SJCRH30 (cell line): ENCODE data around the gene SRSF8. TPM values are rescaled to one million over a fixed set of nuclear protein-coding genes. Genes with fewer than 3 reads are reported as not detected.

Source experiments
- DNase-seq, 2 experiments: peaks; one replicate each; pipeline ENCODE4 v3.0.0-alpha.2; 2015 to 2020
- H3K27ac ChIP-seq: fragments of 250-450 bp; sonication (Bioruptor Pico); 2 replicates; pipeline ENCODE4 v1.5.1; 2020; ENCODE audit warnings: mild to moderate bottlenecking, moderate library complexity
- H3K27me3 ChIP-seq: fragments of 250-450 bp; sonication (Bioruptor Pico); 2 replicates; pipeline ENCODE4 v1.5.1; 2020; ENCODE audit warnings: mild to moderate bottlenecking, moderate library complexity
- H3K36me3 ChIP-seq: fragments of 250-450 bp; sonication (Bioruptor Pico); 2 replicates; pipeline ENCODE4 v1.5.1; 2020; ENCODE audit warnings: mild to moderate bottlenecking, moderate library complexity
- H3K4me1 ChIP-seq: fragments of 250-450 bp; sonication (Bioruptor Pico); 2 replicates; pipeline ENCODE4 v1.5.1; 2020; ENCODE audit warnings: mild to moderate bottlenecking, moderate library complexity
- H3K4me3 ChIP-seq: fragments of 250-450 bp; sonication (Bioruptor Pico); 2 replicates; pipeline ENCODE4 v1.5.1; 2020; ENCODE audit warnings: mild to moderate bottlenecking, moderate library complexity
- H3K9me3 ChIP-seq: fragments of 250-450 bp; sonication (Bioruptor Pico); replicated peaks from 2 replicates; pipeline ENCODE4 v1.5.1; 2020; ENCODE audit warnings: mild to moderate bottlenecking, moderate library complexity
- total RNA-seq: library from RNA; depleted of rRNA; stranded (reverse); fragments of >200 nt; shearing (Covaris generic); gene quantifications from 2 replicates; pipeline ENCODE4 v1.2.3, GENCODE V29; 2014

The SRSF8 gene
- total RNA-seq, 1 experiment from 2014 or later: 10.9 TPM

GRCh38 chr11:95055283-95055897 is 11.3 kb upstream of the SRSF8 start:
- H3K27me3 ChIP-seq: no peaks in the 10 kb centered on the region
- H3K27ac ChIP-seq: no peak overlapping the region
- H3K4me3 ChIP-seq: no peak overlapping the region
- no peaks in the 10 kb centered on the region for H3K36me3 ChIP-seq
- no peak for DNase-seq
- no peaks in the 10 kb centered on the region for H3K4me1 ChIP-seq
- no peaks in the 10 kb centered on the region for H3K9me3 ChIP-seq

GRCh38 chr11:95057959-95058358 is 8.8 kb upstream of the SRSF8 start:
- H3K27me3 ChIP-seq: no peaks in the 10 kb centered on the region
- no peaks in the 10 kb centered on the region for H3K4me1 ChIP-seq

GRCh38 chr11:95058621-95059020 is 8.1 kb upstream of the SRSF8 start:
- Histone ChIP-seq H3K9me3 (no peaks in the 10 kb centered on the region), H3K4me1 (no peaks in the 10 kb centered on the region), H3K27me3 (no peaks in the 10 kb centered on the region), H3K4me3 (no peak overlapping the region), H3K36me3 (no peaks in the 10 kb centered on the region), H3K27ac (no peak overlapping the region)
- DNase-seq: peak; percentile 25 to 61

More at GRCh38 chr11:95057959-95058358, 8.8 kb upstream of the SRSF8 start:
- Histone ChIP-seq H3K4me3 (no peak overlapping the region), H3K9me3 (no peaks in the 10 kb centered on the region), H3K27ac (no peak overlapping the region), H3K36me3 (no peaks in the 10 kb centered on the region)
- no peak for DNase-seq

- Histone ChIP-seq H3K4me3 (no peak overlapping the region), H3K9me3 (no peaks in the 10 kb centered on the region), H3K27me3 (no peaks in the 10 kb centered on the region), H3K4me1 (no peaks in the 10 kb centered on the region), H3K36me3 (no peaks in the 10 kb centered on the region), H3K27ac (no peak overlapping the region)
- no peak for DNase-seq
These were observed 7.7 kb upstream of the SRSF8 start for GRCh38 chr11:95059046-95059445.

GRCh38 chr11:95065336-95065735 is 1.4 kb upstream of the SRSF8 start:
- peak in 1 of 2 experiments; percentile 28 for DNase-seq
- Histone ChIP-seq H3K9me3 (no peaks in the 10 kb centered on the region), H3K27ac (no peak overlapping the region), H3K4me3 (no peak overlapping the region), H3K36me3 (no peaks in the 10 kb centered on the region), H3K4me1 (no peaks in the 10 kb centered on the region), H3K27me3 (no peaks in the 10 kb centered on the region)

GRCh38 chr11:95067039-95067840 is 521 bp downstream of the SRSF8 start:
- H3K27ac ChIP-seq: peak overlapping the region; percentile 67
- no peaks in the 10 kb centered on the region for H3K9me3 ChIP-seq
- H3K4me3 ChIP-seq: peak overlapping the region; percentile 94
- H3K36me3 ChIP-seq: no peaks in the 10 kb centered on the region
- H3K27me3 ChIP-seq: no peaks in the 10 kb centered on the region
- no peaks in the 10 kb centered on the region for H3K4me1 ChIP-seq
- DNase-seq: peak; percentile 66 to 73

- DNase-seq: no peak
- peak overlapping the region; percentile 94 for H3K4me3 ChIP-seq
- H3K27ac ChIP-seq: peak overlapping the region; percentile 67
- H3K4me1 ChIP-seq: no peaks in the 10 kb centered on the region
- no peaks in the 10 kb centered on the region for H3K9me3 ChIP-seq
- H3K27me3 ChIP-seq: no peaks in the 10 kb centered on the region
- no peaks in the 10 kb centered on the region for H3K36me3 ChIP-seq
These were observed 1.1 kb downstream of the SRSF8 start for GRCh38 chr11:95067841-95068219.

- H3K4me3 ChIP-seq: peak overlapping the region; percentile 94
- H3K27ac ChIP-seq: no peak overlapping the region; the same call in 1 of the 2 replicates
- peak; percentile 66 to 80 for DNase-seq
- H3K9me3 ChIP-seq: no peaks in the 10 kb centered on the region
- no peaks in the 10 kb centered on the region for H3K4me1 ChIP-seq
- H3K27me3 ChIP-seq: no peaks in the 10 kb centered on the region
- no peaks in the 10 kb centered on the region for H3K36me3 ChIP-seq
These were observed 1.8 kb downstream of the SRSF8 start for GRCh38 chr11:95068549-95068948.

GRCh38 chr11:95070471-95070870 is 3.8 kb downstream of the SRSF8 start:
- no peak for DNase-seq

GRCh38 chr11:95072948-95073347 is 6.2 kb downstream of the SRSF8 start:
- no peaks in the 10 kb centered on the region for H3K27me3 ChIP-seq
- H3K4me1 ChIP-seq: no peaks in the 10 kb centered on the region
- no peak overlapping the region for H3K27ac ChIP-seq
- DNase-seq: no peak
- no peaks in the 10 kb centered on the region for H3K36me3 ChIP-seq
- no peaks in the 10 kb centered on the region for H3K9me3 ChIP-seq
- no peak overlapping the region for H3K4me3 ChIP-seq

More at GRCh38 chr11:95070471-95070870, 3.8 kb downstream of the SRSF8 start:
- no peaks in the 10 kb centered on the region for H3K27me3 ChIP-seq
- H3K9me3 ChIP-seq: no peaks in the 10 kb centered on the region
- no peak overlapping the region for H3K4me3 ChIP-seq
- H3K27ac ChIP-seq: no peak overlapping the region
- H3K4me1 ChIP-seq: no peaks in the 10 kb centered on the region
- H3K36me3 ChIP-seq: no peaks in the 10 kb centered on the region

- Histone ChIP-seq H3K9me3 (no peaks in the 10 kb centered on the region), H3K36me3 (no peaks in the 10 kb centered on the region), H3K4me1 (no peaks in the 10 kb centered on the region), H3K27me3 (no peaks in the 10 kb centered on the region), H3K4me3 (no peak overlapping the region), H3K27ac (no peak overlapping the region)
- peak; percentile 16 to 29 for DNase-seq
These were observed 8.3 kb downstream of the SRSF8 start for GRCh38 chr11:95074792-95075563.

GRCh38 chr11:95076416-95076815 is 9.7 kb downstream of the SRSF8 start:
- Histone ChIP-seq H3K4me3 (no peak overlapping the region), H3K27ac (no peak overlapping the region), H3K36me3 (no peaks in the 10 kb centered on the region), H3K4me1 (no peaks in the 10 kb centered on the region), H3K27me3 (no peaks in the 10 kb centered on the region), H3K9me3 (no peaks in the 10 kb centered on the region)
- no peak for DNase-seq

- no peak overlapping the region for H3K4me3 ChIP-seq
- H3K27ac ChIP-seq: no peak overlapping the region
- DNase-seq: no peak
- no peaks in the 10 kb centered on the region for H3K27me3 ChIP-seq
- no peaks in the 10 kb centered on the region for H3K36me3 ChIP-seq
- no peaks in the 10 kb centered on the region for H3K9me3 ChIP-seq
- no peaks in the 10 kb centered on the region for H3K4me1 ChIP-seq
These were observed 10.3 kb downstream of the SRSF8 start for GRCh38 chr11:95076981-95077380.

GRCh38 chr11:95078526-95078925 is 11.8 kb downstream of the SRSF8 start:
- Histone ChIP-seq H3K4me1 (no peaks in the 10 kb centered on the region), H3K4me3 (no peak overlapping the region), H3K36me3 (no peaks in the 10 kb centered on the region), H3K27me3 (no peaks in the 10 kb centered on the region), H3K9me3 (no peaks in the 10 kb centered on the region), H3K27ac (no peak overlapping the region)
- DNase-seq: no peak

GRCh38 chr11:95081010-95081409 is 14.3 kb downstream of the SRSF8 start:
- Histone ChIP-seq H3K4me1 (no peaks in the 10 kb centered on the region), H3K4me3 (no peak overlapping the region), H3K9me3 (no peaks in the 10 kb centered on the region), H3K27ac (no peak overlapping the region), H3K27me3 (no peaks in the 10 kb centered on the region), H3K36me3 (no peaks in the 10 kb centered on the region)
- no peak for DNase-seq
